ENCODE measurements around the gene FOXF1. TPM values are rescaled to one million over a fixed set of nuclear protein-coding genes. Genes with fewer than 3 reads are reported as not detected.

Gene FOXF1
- total and polyA plus RNA-seq, 2 experiments from 2014 or later = 2.6 to 4.4 TPM

GRCh38 chr16:86466696-86467406, 43.5 kb upstream of the FOXF1 start:
- no peaks in the 10 kb centered on the region for H3K9me3 ChIP-seq (ENCODE audit: low read depth)
- no peak overlapping the region for H3K27ac ChIP-seq
- H3K4me1 ChIP-seq (ENCODE audit: low read depth) = no peaks in the 10 kb centered on the region
- no peak for DNase-seq (ENCODE audit: low read depth in 1 of 2, low spot score in 1 of 2)
- H3K4me3 ChIP-seq = no peak overlapping the region
- TF ChIP-seq CTCF (IDR thresholded peaks at IDR 0.05; ENCODE audit: low read depth, low read length) = no peak
- H3K27me3 ChIP-seq = peaks cover 8% of the 10 kb centered on the region
- no peaks in the 10 kb centered on the region for H3K36me3 ChIP-seq

GRCh38 chr16:86467490-86467889, 42.8 kb upstream of the FOXF1 start:
- no peak for TF ChIP-seq CTCF (IDR thresholded peaks at IDR 0.05; ENCODE audit: low read depth, low read length)
- Histone ChIP-seq H3K27ac (no peak overlapping the region), H3K4me1 (ENCODE audit: low read depth) (no peaks in the 10 kb centered on the region), H3K27me3 (peaks cover 8% of the 10 kb centered on the region), H3K9me3 (ENCODE audit: low read depth) (no peaks in the 10 kb centered on the region), H3K36me3 (no peaks in the 10 kb centered on the region), H3K4me3 (no peak overlapping the region)
- DNase-seq (ENCODE audit: low read depth in 1 of 2, low spot score in 1 of 2) = no peak

GRCh38 chr16:86470964-86471363, 39.4 kb upstream of the FOXF1 start:
- H3K36me3 ChIP-seq = no peaks in the 10 kb centered on the region
- H3K9me3 ChIP-seq (ENCODE audit: low read depth) = no peaks in the 10 kb centered on the region
- no peak overlapping the region for H3K27ac ChIP-seq
- H3K4me1 ChIP-seq (ENCODE audit: low read depth) = no peaks in the 10 kb centered on the region
- H3K27me3 ChIP-seq = peaks cover 38% of the 10 kb centered on the region
- TF ChIP-seq CTCF (IDR thresholded peaks at IDR 0.05; ENCODE audit: low read depth, low read length) = no peak
- H3K4me3 ChIP-seq = no peak overlapping the region
- DNase-seq (ENCODE audit: low read depth in 1 of 2, low spot score in 1 of 2) = no peak

GRCh38 chr16:86471896-86472295, 38.4 kb upstream of the FOXF1 start:
- H3K4me3 ChIP-seq = no peak overlapping the region
- H3K36me3 ChIP-seq = no peaks in the 10 kb centered on the region
- TF ChIP-seq CTCF (IDR thresholded peaks at IDR 0.05; ENCODE audit: low read depth, low read length) = no peak
- DNase-seq (ENCODE audit: low read depth in 1 of 2, low spot score in 1 of 2) = no peak
- H3K4me1 ChIP-seq (ENCODE audit: low read depth) = no peaks in the 10 kb centered on the region
- H3K9me3 ChIP-seq (ENCODE audit: low read depth) = no peaks in the 10 kb centered on the region
- peaks cover 46% of the 10 kb centered on the region for H3K27me3 ChIP-seq
- no peak overlapping the region for H3K27ac ChIP-seq

GRCh38 chr16:86472366-86472765, 38.0 kb upstream of the FOXF1 start:
- no peak for TF ChIP-seq CTCF (IDR thresholded peaks at IDR 0.05; ENCODE audit: low read depth, low read length)
- peaks cover 49% of the 10 kb centered on the region for H3K27me3 ChIP-seq

More at GRCh38 chr16:86472366-86472765, 38.0 kb upstream of the FOXF1 start:
- Histone ChIP-seq H3K36me3 (no peaks in the 10 kb centered on the region), H3K4me3 (no peak overlapping the region), H3K9me3 (ENCODE audit: low read depth) (no peaks in the 10 kb centered on the region), H3K27ac (no peak overlapping the region), H3K4me1 (ENCODE audit: low read depth) (no peaks in the 10 kb centered on the region)
- DNase-seq (ENCODE audit: low read depth in 1 of 2, low spot score in 1 of 2) = no peak
